22Rv1 (cell line): ENCODE results near the gene NR2C1.
"Not testable (repeated sequence)": the region's sequence is repeated elsewhere in the genome, so short reads cannot be mapped to it uniquely, and the experiment has no call there.

ENCODE experiments used
- H3K27ac ChIP-seq: fragments of 450-650 bp; 2 replicates; pipeline ENCODE4 v1.5.1; 2017
- CTCF ChIP-seq: fragments of 450-650 bp; IDR thresholded peaks from 2 replicates; pipeline ENCODE4 v1.5.1; 2017; ENCODE audit warnings: mild to moderate bottlenecking
- ZFX ChIP-seq: fragments of 450-650 bp; IDR thresholded peaks from 2 replicates; pipeline ENCODE4 v1.6.1; 2017; ENCODE audit warnings: antibody characterized with exemption, borderline replicate concordance

NR2C1 gene

GRCh38 chr12:95003213-95003920 lies 70.1 kb downstream of the NR2C1 start, which contains the start of gene NDUFA12:
Gene NDUFA12, minus strand, starts transcription at chr12:95003697. Its CDS starts 17 bp downstream, at chr12:95003680.
- TF ChIP-seq CTCF (no peak), ZFX (no peak)
- H3K27ac ChIP-seq, result peak within 1 kb of the TSS; percentile 71

- peak overlapping the region; percentile 71 for H3K27ac ChIP-seq
- TF ChIP-seq CTCF, result no peak
- no peak for TF ChIP-seq ZFX
Measured at GRCh38 chr12:95002754-95003153, 70.7 kb downstream of the NR2C1 start.

GRCh38 chr12:94998326-94998725 lies 75.1 kb downstream of the NR2C1 start:
- H3K27ac ChIP-seq, result no peak overlapping the region
- TF ChIP-seq ZFX, result no peak
- no peak for TF ChIP-seq CTCF

- TF ChIP-seq CTCF (no peak), ZFX (no peak)
- no peak overlapping the region for H3K27ac ChIP-seq
Measured at GRCh38 chr12:94997726-94998125, 75.7 kb downstream of the NR2C1 start.

- TF ChIP-seq CTCF (no peak), ZFX (no peak)
- no peak overlapping the region for H3K27ac ChIP-seq
Measured at GRCh38 chr12:94997061-94997460, 76.4 kb downstream of the NR2C1 start.

GRCh38 chr12:94994312-94994711 lies 79.1 kb downstream of the NR2C1 start:
- H3K27ac ChIP-seq, result no peak overlapping the region
- TF ChIP-seq ZFX, result no peak
- TF ChIP-seq CTCF, result no peak

- not testable (repeated sequence) for H3K27ac ChIP-seq
Measured at GRCh38 chr12:94993855-94994254, 79.6 kb downstream of the NR2C1 start.

- no peak for TF ChIP-seq CTCF
- TF ChIP-seq ZFX, result no peak
- no peak overlapping the region for H3K27ac ChIP-seq
Measured at GRCh38 chr12:94990222-94990621, 83.2 kb downstream of the NR2C1 start.
